ENCODE data around the gene SLC12A7. TPM values are rescaled to one million over a fixed set of nuclear protein-coding genes. Genes with fewer than 3 reads are reported as not detected.

Gene SLC12A7
- total RNA-seq, 1 experiment from 2014 or later, result 30.8 TPM

DNA sequence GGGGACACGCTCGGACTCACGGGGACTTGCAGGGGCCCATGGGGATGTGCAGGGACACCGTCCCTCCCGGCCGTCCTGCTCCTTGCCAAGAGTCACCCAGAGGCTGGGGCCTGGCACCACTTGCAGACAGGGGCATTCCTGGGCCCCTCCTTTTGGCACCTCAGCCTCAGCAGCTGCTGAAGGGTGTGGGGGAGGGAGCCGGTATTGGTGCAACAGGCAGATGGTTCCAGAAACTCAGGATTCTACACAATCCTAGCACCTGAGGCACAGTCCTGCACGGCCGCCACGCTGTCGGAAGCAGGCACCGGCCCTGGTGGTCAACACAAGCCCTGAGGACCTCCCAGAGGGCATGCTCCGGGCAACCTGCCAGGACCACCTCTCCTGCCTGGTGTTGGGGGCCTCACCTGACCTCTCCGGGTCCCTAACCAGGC lies 19.3 kb upstream of the SLC12A7 start:
- Histone ChIP-seq H2AFZ (ENCODE audit: low read length) (no peak overlapping the region), H3K9me3 (ENCODE audit: control insufficient read depth, low read depth, low read length) (no peaks in the 10 kb centered on the region), H3K79me1 (ENCODE audit: insufficient read depth, low read depth, low read length, poor library complexity, severe bottlenecking) (no peaks in the 10 kb centered on the region), H3K14ac (ENCODE audit: insufficient read depth, low read length) (no peak overlapping the region; the same call in 1 of the 2 replicates), H3K56ac (ENCODE audit: insufficient read length, low read depth, low read length) (no peak overlapping the region), H3K9ac (ENCODE audit: extremely low read depth, insufficient read length, low read length) (no peak overlapping the region), H3K27ac (ENCODE audit: insufficient read length, low read depth, low read length) (no peak overlapping the region), H3K4me2 (ENCODE audit: insufficient read depth, insufficient read length, low read length) (no peak overlapping the region), H2BK20ac (ENCODE audit: low read depth, low read length, poor library complexity, severe bottlenecking) (no peak overlapping the region), H4K91ac (ENCODE audit: insufficient read length, low read depth, low read length) (no peak overlapping the region), H2BK5ac (ENCODE audit: insufficient read length, low read length) (no peak overlapping the region), H4K5ac (ENCODE audit: insufficient read length, low read depth, low read length) (no peak overlapping the region), H2BK12ac (ENCODE audit: insufficient read length, low read depth, low read length) (no peak overlapping the region), H3K18ac (ENCODE audit: insufficient read length, low read depth, low read length) (no peak overlapping the region), H2BK15ac (ENCODE audit: low read depth, low read length) (no peak overlapping the region), H3K23ac (ENCODE audit: insufficient read length, low read depth, low read length) (no peak overlapping the region), H3K4me1 (ENCODE audit: insufficient read depth, low read length) (no peaks in the 10 kb centered on the region), H3K27me3 (ENCODE audit: insufficient read depth, low read length) (no peaks in the 10 kb centered on the region), H3T11ph (ENCODE audit: low read length) (no peak overlapping the region), H2AK5ac (ENCODE audit: insufficient read length, low read length) (no peak overlapping the region), H3K4ac (ENCODE audit: low read depth, low read length) (no peak overlapping the region), H4K8ac (replicated peaks; ENCODE audit: insufficient read length, low read depth, low read length) (no peak overlapping the region), H3K79me2 (ENCODE audit: insufficient read depth, low read length) (no peaks in the 10 kb centered on the region), H2BK120ac (ENCODE audit: low read depth, low read length, poor library complexity, severe bottlenecking) (no peak overlapping the region), H3K23me2 (ENCODE audit: insufficient read length, low read depth, low read length, poor library complexity, severe bottlenecking) (no peaks in the 10 kb centered on the region), H4K20me1 (ENCODE audit: control insufficient read depth, insufficient read depth, insufficient read length) (peaks cover 4% of the 10 kb centered on the region)
- no peak overlapping the region; a peak in 1 of 7 replicates for H3K27ac Mint-ChIP-seq
- no peak for DNase-seq
- no peak overlapping the region for H3K4me3 Mint-ChIP-seq
- H3K27me3 Mint-ChIP-seq (ENCODE audit: low read depth), result no peaks in the 10 kb centered on the region; the same call in none of the 2 replicates
- H3K9me3 Mint-ChIP-seq, result no peaks in the 10 kb centered on the region; a peak in 2 of 5 replicates
- TF ChIP-seq, protein P1, sequence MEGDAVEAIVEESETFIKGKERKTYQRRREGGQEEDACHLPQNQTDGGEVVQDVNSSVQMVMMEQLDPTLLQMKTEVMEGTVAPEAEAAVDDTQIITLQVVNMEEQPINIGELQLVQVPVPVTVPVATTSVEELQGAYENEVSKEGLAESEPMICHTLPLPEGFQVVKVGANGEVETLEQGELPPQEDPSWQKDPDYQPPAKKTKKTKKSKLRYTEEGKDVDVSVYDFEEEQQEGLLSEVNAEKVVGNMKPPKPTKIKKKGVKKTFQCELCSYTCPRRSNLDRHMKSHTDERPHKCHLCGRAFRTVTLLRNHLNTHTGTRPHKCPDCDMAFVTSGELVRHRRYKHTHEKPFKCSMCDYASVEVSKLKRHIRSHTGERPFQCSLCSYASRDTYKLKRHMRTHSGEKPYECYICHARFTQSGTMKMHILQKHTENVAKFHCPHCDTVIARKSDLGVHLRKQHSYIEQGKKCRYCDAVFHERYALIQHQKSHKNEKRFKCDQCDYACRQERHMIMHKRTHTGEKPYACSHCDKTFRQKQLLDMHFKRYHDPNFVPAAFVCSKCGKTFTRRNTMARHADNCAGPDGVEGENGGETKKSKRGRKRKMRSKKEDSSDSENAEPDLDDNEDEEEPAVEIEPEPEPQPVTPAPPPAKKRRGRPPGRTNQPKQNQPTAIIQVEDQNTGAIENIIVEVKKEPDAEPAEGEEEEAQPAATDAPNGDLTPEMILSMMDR (conservative IDR thresholded peaks at IDR 0.05), result no peak
- peaks cover 6 to 37% of the 10 kb centered on the region in 2 experiments for H3K4me1 Mint-ChIP-seq
- no peaks in the 10 kb centered on the region for H3K36me3 Mint-ChIP-seq (ENCODE audit: insufficient read depth in 1 of 3, low read depth in 3 of 3)
- no CpG with 5 or more reads among the region's 14 CpGs for WGBS (ENCODE audit: extremely low coverage, insufficient read length, low lambda C conversion rate)

All from H9 (cell line).